PC-9 (cell line): ENCODE data around the gene ACTR1B.

ENCODE experiments used
- CTCF ChIP-seq: fragments of 200-600 bp; sonication (generic); conservative IDR thresholded peaks from 2 replicates; pipeline ENCODE4 v1.6.1; 2017; ENCODE audit warnings: mixed run types, antibody characterized with exemption, mild to moderate bottlenecking, moderate library complexity
- EZH2 ChIP-seq: fragments of 200-600 bp; sonication (generic); IDR thresholded peaks from 2 replicates; pipeline ENCODE4 v1.8.0; 2017; ENCODE audit warnings: antibody characterized with exemption, low read depth

GRCh38 chr2:97661927-97662326, 1.9 kb downstream of the ACTR1B start:
- TF ChIP-seq CTCF (no peak), EZH2 (no peak)
